ENCODE measurements around the gene BRINP2.

Gene BRINP2, protein sequence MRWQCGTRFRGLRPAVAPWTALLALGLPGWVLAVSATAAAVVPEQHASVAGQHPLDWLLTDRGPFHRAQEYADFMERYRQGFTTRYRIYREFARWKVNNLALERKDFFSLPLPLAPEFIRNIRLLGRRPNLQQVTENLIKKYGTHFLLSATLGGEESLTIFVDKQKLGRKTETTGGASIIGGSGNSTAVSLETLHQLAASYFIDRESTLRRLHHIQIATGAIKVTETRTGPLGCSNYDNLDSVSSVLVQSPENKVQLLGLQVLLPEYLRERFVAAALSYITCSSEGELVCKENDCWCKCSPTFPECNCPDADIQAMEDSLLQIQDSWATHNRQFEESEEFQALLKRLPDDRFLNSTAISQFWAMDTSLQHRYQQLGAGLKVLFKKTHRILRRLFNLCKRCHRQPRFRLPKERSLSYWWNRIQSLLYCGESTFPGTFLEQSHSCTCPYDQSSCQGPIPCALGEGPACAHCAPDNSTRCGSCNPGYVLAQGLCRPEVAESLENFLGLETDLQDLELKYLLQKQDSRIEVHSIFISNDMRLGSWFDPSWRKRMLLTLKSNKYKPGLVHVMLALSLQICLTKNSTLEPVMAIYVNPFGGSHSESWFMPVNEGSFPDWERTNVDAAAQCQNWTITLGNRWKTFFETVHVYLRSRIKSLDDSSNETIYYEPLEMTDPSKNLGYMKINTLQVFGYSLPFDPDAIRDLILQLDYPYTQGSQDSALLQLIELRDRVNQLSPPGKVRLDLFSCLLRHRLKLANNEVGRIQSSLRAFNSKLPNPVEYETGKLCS

DNA sequence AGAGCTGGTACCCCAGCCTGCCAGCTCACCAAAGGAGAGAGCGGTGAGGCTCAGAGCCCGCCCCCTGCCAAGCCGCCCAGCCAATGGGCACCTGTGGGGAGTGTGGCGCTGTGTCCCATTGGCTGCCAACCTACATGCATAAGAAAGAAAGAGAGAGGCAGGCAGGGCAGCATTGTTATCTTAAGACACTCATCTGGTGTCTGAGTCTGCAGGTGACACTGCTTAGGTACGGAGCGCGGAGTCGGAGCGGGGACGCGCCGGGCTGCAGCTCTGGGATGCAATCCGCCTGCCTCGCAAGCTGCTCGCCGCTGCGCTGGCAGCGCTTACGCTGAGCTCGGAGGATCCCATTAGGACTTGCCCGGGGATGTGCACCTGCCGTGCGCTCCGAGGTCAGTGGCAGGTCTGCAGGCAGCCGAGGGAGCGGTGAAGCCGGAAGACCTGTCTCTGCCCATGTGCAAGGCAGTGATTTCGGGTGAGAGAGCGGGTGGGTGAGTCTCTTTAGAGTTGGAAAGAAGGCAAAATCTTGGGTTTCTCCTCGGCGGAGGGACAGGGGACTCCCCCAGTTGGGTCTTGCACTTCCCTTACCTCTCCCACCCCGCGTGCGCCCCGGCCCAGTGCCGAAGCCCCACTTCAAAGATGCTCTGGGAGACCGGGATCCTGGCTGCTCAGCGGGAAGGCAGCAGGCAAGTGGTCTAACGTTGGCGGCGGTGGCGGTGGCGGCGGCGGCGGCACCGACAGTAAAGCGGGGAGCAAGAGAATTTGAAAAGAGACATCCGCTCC, at the start of gene BRINP2:
Gene BRINP2, plus strand, starts transcription at position 203 of the 780 bp plus-strand sequence. CDS start 58,919 bp downstream, outside the sequence.
- peak within 1 kb of the TSS; percentile 8 for H3K4me3 ChIP-seq (replicated peaks; ENCODE audit: low read depth, low read length)
- TF ChIP-seq, protein P1, sequence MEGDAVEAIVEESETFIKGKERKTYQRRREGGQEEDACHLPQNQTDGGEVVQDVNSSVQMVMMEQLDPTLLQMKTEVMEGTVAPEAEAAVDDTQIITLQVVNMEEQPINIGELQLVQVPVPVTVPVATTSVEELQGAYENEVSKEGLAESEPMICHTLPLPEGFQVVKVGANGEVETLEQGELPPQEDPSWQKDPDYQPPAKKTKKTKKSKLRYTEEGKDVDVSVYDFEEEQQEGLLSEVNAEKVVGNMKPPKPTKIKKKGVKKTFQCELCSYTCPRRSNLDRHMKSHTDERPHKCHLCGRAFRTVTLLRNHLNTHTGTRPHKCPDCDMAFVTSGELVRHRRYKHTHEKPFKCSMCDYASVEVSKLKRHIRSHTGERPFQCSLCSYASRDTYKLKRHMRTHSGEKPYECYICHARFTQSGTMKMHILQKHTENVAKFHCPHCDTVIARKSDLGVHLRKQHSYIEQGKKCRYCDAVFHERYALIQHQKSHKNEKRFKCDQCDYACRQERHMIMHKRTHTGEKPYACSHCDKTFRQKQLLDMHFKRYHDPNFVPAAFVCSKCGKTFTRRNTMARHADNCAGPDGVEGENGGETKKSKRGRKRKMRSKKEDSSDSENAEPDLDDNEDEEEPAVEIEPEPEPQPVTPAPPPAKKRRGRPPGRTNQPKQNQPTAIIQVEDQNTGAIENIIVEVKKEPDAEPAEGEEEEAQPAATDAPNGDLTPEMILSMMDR (IDR thresholded peaks at IDR 0.05; ENCODE audit: low read length, missing control alignments), result no peak
- peak; percentile 16 for DNase-seq (ENCODE audit: low read depth)

GRCh38 chr1:177122461-177123251, 48.1 kb upstream of the BRINP2 start:
- DNase-seq (ENCODE audit: low read depth), result no peak
- TF ChIP-seq, protein P1 (IDR thresholded peaks at IDR 0.05; ENCODE audit: low read length, missing control alignments), result no peak

GRCh38 chr1:177124577-177125278, 46.0 kb upstream of the BRINP2 start:
- no peak overlapping the region for H3K4me3 ChIP-seq (replicated peaks; ENCODE audit: low read depth, low read length)
- DNase-seq (ENCODE audit: low read depth), result no peak
- TF ChIP-seq, protein P1 (IDR thresholded peaks at IDR 0.05; ENCODE audit: low read length, missing control alignments), result no peak

More at GRCh38 chr1:177122461-177123251, 48.1 kb upstream of the BRINP2 start:
- no peak overlapping the region for H3K4me3 ChIP-seq (replicated peaks; ENCODE audit: low read depth, low read length)

DNA sequence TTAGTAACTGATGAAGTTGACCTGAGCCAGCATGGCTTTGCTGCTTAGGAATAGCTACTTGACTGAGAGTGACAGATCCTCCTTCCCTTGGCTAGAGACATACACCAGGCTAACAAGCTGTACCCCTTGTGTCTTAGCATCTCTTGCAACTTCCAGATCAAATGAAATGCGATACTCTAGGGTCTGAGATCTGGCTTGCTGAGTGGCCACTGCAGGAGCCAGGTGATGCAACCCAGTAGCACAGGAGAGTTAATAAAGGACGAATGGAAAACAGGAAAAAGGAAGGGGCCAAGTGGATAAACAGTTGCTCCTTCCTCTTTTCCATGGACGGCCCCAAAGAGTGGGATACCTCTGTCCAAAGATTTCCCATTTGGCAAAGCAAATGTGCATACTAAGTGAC, 44.5 kb upstream of the BRINP2 start:
- TF ChIP-seq, protein P1 (IDR thresholded peaks at IDR 0.05; ENCODE audit: low read length, missing control alignments), result no peak
- DNase-seq (ENCODE audit: low read depth), result no peak
- no peak overlapping the region for H3K4me3 ChIP-seq (replicated peaks; ENCODE audit: low read depth, low read length)

DNA sequence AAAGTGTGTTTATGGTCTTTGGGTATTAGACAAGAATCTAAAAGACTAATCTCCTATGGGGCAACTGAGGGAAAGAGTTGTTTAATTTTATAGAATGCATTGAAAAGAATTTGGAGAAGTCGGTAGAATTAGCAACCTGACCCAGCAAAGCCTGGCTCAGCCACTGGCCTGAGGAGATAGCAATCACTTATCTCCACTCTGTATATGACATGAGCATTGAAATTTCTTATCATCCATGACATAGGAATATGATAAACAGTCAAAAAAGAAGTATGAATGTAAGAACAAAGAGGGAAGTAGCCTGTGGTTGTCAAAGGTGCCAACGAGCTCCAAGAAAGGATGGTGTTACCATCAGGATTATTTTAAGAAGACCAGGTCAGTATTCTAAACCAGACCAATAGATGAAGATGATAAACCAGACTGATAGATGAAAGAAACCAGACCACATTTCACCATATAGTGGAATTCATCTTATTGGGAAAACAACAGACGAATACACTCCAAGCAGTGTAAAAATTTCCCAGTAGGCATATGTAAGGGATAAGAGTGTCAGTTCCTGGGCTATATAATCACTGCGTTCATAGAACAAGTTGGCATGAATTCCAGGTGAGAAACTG, 42.0 kb upstream of the BRINP2 start:
- DNase-seq (ENCODE audit: low read depth), result no peak
- no peak overlapping the region for H3K4me3 ChIP-seq (replicated peaks; ENCODE audit: low read depth, low read length)
- TF ChIP-seq, protein P1 (IDR thresholded peaks at IDR 0.05; ENCODE audit: low read length, missing control alignments), result no peak

Measured in fibroblast of pulmonary artery (primary cell).